ENCODE measurements around the gene EDC4. TPM values are rescaled to one million over a fixed set of nuclear protein-coding genes. Genes with fewer than 3 reads are reported as not detected.

EDC4 gene
- total and polyA plus RNA-seq, 2 of the 13 experiments (the other 11 are each of a cell fraction or from before 2014, with no cell fraction given), result 51.4 to 59.1 TPM

DNA sequence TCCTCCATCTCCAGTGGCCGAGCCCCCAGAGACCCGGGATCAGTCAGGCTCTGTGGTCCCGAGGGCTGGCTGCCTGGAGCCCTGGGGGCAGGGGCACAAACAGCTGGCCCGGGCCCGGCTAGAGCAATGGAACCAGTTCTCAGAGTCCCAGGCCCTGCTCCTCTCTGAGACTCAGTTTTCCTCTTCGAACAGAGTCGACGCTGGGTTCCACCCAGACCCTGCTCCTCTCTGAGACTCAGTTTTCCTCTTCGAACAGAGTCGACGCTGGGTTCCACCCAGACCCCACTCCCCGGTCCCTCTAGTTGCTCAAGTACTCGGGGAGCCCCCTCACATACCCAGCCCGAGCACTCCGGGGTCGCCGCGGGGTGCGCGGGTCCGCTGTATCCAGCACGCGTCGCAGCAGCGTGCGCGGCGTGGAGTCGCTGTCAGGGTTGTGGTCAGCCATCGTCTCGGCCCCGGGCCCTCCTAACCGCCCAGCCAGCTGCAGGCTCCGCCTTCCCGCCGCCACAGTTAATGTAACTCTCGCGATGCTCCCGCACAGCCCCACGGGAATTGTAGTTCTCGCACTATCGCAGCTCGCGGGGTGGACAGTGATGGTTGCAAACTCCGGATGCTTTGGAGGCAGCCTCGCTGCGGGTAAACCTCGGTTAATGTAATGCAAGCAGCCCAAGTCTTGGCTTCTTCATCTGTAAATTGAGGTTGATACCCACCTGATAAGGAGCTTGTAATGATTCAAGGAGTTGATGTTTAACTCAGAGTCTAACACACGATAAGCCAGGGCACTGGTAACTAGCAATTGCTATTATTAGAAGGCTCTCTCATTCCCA, 39.2 kb upstream of the EDC4 start (continued):
- TF ChIP-seq SRY (CRISPR knock-in tag; IDR thresholded peaks at IDR 0.05) (peak; percentile 96), ZNF720 (CRISPR knock-in tag; IDR thresholded peaks at IDR 0.05) (no peak), ZBTB42 (CRISPR knock-in tag; IDR thresholded peaks at IDR 0.05) (peak; percentile 71; the same call in 1 of the 2 replicates), TEAD2 (CRISPR knock-in tag; IDR thresholded peaks at IDR 0.05) (0 out of 2 replicates have a peak, but pooled peaks have one; percentile 27), PHF5A (CRISPR knock-in tag; IDR thresholded peaks at IDR 0.05; ENCODE audit: low read depth, unreplicated experiment) (no peak), SALL2 (CRISPR knock-in tag; IDR thresholded peaks at IDR 0.05) (no peak; the same call in 1 of the 2 replicates), SP4 (CRISPR knock-in tag; IDR thresholded peaks at IDR 0.05) (peak; percentile 91), ZKSCAN8 (CRISPR knock-in tag; IDR thresholded peaks at IDR 0.05; ENCODE audit: borderline replicate concordance) (0 out of 2 replicates have a peak, but pooled peaks have one; percentile 18), ZNF557 (CRISPR knock-in tag; IDR thresholded peaks at IDR 0.05) (peak; percentile 45; the same call in 1 of the 2 replicates), RFX3 (CRISPR knock-in tag; IDR thresholded peaks at IDR 0.05) (no peak), ZNF607 (CRISPR knock-in tag; IDR thresholded peaks at IDR 0.05; ENCODE audit: borderline replicate concordance) (peak; percentile 96), ATRX (CRISPR knock-in tag; IDR thresholded peaks at IDR 0.05; ENCODE audit: borderline replicate concordance) (no peak), CEBPB (IDR thresholded peaks at IDR 0.05; ENCODE audit: borderline replicate concordance, low read depth, low read length) (no peak), BRCA1 (CRISPR knock-in tag; IDR thresholded peaks at IDR 0.05) (no peak), NR2F2 (IDR thresholded peaks at IDR 0.05; ENCODE audit: borderline replicate concordance, low read depth) (no peak), NFKBIZ (CRISPR knock-in tag; IDR thresholded peaks at IDR 0.05) (peak; percentile 80; the same call in 1 of the 2 replicates), ZNF772 (CRISPR knock-in tag; IDR thresholded peaks at IDR 0.05) (peak; percentile 87; the same call in 1 of the 2 replicates), ZFP36 (IDR thresholded peaks at IDR 0.05; ENCODE audit: borderline replicate concordance, low read depth, low read length, partially characterized antibody) (no peak), ZNF446 (CRISPR knock-in tag; IDR thresholded peaks at IDR 0.05) (0 out of 2 replicates have a peak, but pooled peaks have one; percentile 56), TCF7 (IDR thresholded peaks at IDR 0.05; ENCODE audit: low read depth) (no peak)
- TF ChIP-seq, protein P1, sequence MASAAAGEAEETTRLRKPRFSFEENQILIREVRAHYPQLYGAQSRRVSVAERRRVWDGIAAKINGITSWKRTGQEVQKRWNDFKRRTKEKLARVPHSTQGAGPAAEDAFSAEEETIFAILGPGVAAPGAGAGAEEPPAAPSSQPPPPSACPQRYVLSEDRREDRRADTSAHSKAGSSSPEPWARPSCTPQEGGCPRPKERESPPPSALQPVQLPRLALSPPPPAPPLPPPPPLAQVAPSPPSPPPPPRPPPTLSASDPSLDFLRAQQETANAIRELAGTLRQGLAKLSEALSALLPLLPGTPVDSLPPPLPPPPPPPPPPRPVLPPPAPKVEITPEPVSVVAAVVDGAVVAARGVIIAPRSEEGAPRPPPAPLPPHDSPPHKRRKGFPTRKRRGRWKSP (CRISPR knock-in tag; IDR thresholded peaks at IDR 0.05), result peak; percentile 65; the same call in 1 of the 2 replicates
- TF ChIP-seq, protein P2, sequence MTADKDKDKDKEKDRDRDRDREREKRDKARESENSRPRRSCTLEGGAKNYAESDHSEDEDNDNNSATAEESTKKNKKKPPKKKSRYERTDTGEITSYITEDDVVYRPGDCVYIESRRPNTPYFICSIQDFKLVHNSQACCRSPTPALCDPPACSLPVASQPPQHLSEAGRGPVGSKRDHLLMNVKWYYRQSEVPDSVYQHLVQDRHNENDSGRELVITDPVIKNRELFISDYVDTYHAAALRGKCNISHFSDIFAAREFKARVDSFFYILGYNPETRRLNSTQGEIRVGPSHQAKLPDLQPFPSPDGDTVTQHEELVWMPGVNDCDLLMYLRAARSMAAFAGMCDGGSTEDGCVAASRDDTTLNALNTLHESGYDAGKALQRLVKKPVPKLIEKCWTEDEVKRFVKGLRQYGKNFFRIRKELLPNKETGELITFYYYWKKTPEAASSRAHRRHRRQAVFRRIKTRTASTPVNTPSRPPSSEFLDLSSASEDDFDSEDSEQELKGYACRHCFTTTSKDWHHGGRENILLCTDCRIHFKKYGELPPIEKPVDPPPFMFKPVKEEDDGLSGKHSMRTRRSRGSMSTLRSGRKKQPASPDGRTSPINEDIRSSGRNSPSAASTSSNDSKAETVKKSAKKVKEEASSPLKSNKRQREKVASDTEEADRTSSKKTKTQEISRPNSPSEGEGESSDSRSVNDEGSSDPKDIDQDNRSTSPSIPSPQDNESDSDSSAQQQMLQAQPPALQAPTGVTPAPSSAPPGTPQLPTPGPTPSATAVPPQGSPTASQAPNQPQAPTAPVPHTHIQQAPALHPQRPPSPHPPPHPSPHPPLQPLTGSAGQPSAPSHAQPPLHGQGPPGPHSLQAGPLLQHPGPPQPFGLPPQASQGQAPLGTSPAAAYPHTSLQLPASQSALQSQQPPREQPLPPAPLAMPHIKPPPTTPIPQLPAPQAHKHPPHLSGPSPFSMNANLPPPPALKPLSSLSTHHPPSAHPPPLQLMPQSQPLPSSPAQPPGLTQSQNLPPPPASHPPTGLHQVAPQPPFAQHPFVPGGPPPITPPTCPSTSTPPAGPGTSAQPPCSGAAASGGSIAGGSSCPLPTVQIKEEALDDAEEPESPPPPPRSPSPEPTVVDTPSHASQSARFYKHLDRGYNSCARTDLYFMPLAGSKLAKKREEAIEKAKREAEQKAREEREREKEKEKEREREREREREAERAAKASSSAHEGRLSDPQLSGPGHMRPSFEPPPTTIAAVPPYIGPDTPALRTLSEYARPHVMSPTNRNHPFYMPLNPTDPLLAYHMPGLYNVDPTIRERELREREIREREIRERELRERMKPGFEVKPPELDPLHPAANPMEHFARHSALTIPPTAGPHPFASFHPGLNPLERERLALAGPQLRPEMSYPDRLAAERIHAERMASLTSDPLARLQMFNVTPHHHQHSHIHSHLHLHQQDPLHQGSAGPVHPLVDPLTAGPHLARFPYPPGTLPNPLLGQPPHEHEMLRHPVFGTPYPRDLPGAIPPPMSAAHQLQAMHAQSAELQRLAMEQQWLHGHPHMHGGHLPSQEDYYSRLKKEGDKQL (CRISPR knock-in tag; IDR thresholded peaks at IDR 0.05; ENCODE audit: low read depth), result peak; percentile 15; the same call in 1 of the 2 replicates
- TF ChIP-seq, protein P3, sequence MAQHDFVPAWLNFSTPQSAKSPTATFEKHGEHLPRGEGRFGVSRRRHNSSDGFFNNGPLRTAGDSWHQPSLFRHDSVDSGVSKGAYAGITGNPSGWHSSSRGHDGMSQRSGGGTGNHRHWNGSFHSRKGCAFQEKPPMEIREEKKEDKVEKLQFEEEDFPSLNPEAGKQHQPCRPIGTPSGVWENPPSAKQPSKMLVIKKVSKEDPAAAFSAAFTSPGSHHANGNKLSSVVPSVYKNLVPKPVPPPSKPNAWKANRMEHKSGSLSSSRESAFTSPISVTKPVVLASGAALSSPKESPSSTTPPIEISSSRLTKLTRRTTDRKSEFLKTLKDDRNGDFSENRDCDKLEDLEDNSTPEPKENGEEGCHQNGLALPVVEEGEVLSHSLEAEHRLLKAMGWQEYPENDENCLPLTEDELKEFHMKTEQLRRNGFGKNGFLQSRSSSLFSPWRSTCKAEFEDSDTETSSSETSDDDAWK (CRISPR knock-in tag; IDR thresholded peaks at IDR 0.05), result no peak
